Measurements from ENCODE around the gene POLE3.
"Not testable (repeated sequence)": the region's sequence is repeated elsewhere in the genome, so short reads cannot be mapped to it uniquely, and the experiment has no call there.

The POLE3 gene

DNA sequence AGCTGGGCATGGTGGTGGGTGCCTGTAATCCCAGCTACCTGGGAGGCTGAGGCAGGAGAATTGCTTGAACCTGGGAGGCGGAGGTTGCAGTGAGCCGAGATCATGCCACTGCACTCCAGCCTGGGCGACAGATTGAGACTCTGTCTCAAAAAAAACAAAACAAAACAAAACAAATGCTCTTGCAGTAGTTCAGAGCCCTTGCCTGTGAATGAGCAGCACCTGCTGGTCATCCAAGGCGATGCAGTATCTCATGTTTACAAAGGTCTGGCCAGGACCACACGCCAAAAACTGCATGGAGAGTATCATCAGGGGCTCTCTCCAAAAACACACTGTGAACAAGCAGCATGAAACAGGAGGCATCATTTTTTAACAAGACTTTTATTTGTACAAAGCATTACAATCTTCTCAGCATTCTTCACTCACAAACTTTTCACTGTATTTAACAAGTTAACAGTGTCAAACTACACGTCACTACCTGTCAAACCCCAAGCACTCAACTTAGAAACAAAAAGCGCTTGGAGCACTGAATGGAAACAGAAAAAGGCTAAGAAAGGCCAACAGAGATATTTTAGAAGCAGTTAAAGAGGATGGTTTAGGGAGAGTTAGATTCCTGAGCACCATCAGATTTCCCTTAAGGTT is 3.5 kb downstream of the POLE3 start:
- DNase-seq (ENCODE audit: low spot score); H3K27ac ChIP-seq (ENCODE audit: poor library complexity, severe bottlenecking); H3K27me3 ChIP-seq (ENCODE audit: insufficient read depth, poor library complexity, severe bottlenecking); H3K4me3 ChIP-seq (ENCODE audit: severe bottlenecking); H3K4me1 ChIP-seq (ENCODE audit: insufficient read depth, poor library complexity, severe bottlenecking); H3K9me3 ChIP-seq (ENCODE audit: severe bottlenecking): not testable (repeated sequence)
- peak; percentile 29; the same call in 1 of the 3 replicates for ATAC-seq (ENCODE audit: low read depth)
- TF ChIP-seq CTCF (IDR thresholded peaks at IDR 0.05; ENCODE audit: poor library complexity, severe bottlenecking) = peak; percentile 82
- H3K36me3 ChIP-seq (ENCODE audit: low read depth) = peaks cover 23% of the 10 kb centered on the region

- peaks cover 23% of the 10 kb centered on the region for H3K36me3 ChIP-seq (ENCODE audit: low read depth)
- not testable (repeated sequence) for H3K9me3 ChIP-seq (ENCODE audit: severe bottlenecking); H3K4me3 ChIP-seq (ENCODE audit: severe bottlenecking); H3K4me1 ChIP-seq (ENCODE audit: insufficient read depth, poor library complexity, severe bottlenecking); H3K27ac ChIP-seq (ENCODE audit: poor library complexity, severe bottlenecking); ATAC-seq (ENCODE audit: low read depth); H3K27me3 ChIP-seq (ENCODE audit: insufficient read depth, poor library complexity, severe bottlenecking); DNase-seq (ENCODE audit: low spot score)
Observed at GRCh38 chr9:113406353-113406752, 4.1 kb downstream of the POLE3 start.

- DNase-seq (ENCODE audit: low spot score) (no peak), ATAC-seq (ENCODE audit: low read depth) (no peak)
- Histone ChIP-seq H3K27ac (ENCODE audit: poor library complexity, severe bottlenecking) (no peak overlapping the region), H3K4me1 (ENCODE audit: insufficient read depth, poor library complexity, severe bottlenecking) (no peaks in the 10 kb centered on the region), H3K9me3 (ENCODE audit: severe bottlenecking) (no peaks in the 10 kb centered on the region), H3K4me3 (ENCODE audit: severe bottlenecking) (no peak overlapping the region), H3K27me3 (ENCODE audit: insufficient read depth, poor library complexity, severe bottlenecking) (no peaks in the 10 kb centered on the region), H3K36me3 (ENCODE audit: low read depth) (peaks cover 19% of the 10 kb centered on the region)
- no peak for TF ChIP-seq CTCF (IDR thresholded peaks at IDR 0.05; ENCODE audit: poor library complexity, severe bottlenecking)
Observed at GRCh38 chr9:113403646-113404045, 6.8 kb downstream of the POLE3 start.

DNA sequence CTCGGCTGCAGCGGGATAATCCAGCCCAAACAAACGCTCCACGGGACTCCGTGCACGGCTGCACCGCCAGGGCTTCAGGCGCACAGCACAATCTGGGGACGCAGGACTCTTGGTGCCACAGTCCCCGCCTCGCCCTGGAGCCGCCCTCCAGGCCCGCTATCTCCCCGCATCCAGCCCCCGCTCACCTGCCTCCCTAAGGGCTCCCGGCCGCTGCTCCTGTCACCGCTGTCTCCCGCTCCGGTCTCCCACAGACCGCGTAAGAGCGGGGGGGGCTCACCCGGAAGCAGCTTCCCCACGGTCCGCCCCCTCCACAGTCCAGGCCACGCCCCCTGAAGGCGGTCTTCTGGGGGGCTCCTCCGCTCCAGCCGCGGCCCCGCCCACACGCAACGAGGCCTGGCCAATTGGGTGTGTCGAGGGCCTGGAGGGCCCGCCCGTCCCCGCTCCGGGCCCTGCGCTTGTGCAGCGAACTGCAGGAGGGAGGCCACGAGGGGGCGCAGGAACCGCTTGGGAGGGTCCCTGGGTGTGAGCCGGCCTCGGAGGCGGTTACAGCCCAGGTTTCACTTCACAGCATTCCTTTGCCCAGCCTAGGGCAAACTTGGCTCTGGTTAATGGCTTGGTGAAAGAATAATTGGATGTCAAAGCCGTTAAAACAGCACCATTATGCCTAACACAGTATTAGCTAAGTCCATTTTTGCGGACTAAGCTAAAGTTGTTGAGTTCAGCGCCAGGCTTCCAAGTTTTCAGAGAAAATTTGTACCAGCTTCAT is 9.3 kb downstream of the POLE3 start, which contains the start of gene ALAD:
TSS of gene ALAD (minus strand) at position 258 of the 766 bp plus-strand sequence. CDS start 7,725 bp downstream, outside the sequence.
- Histone ChIP-seq H3K27me3 (ENCODE audit: insufficient read depth, poor library complexity, severe bottlenecking) (no peaks in the 10 kb centered on the region), H3K9me3 (ENCODE audit: severe bottlenecking) (no peaks in the 10 kb centered on the region), H3K27ac (ENCODE audit: poor library complexity, severe bottlenecking) (no peak within 1 kb of the TSS), H3K4me3 (ENCODE audit: severe bottlenecking) (peak within 1 kb of the TSS; percentile 65), H3K4me1 (ENCODE audit: insufficient read depth, poor library complexity, severe bottlenecking) (no peaks in the 10 kb centered on the region), H3K36me3 (ENCODE audit: low read depth) (no peaks in the 10 kb centered on the region)
- DNase-seq (ENCODE audit: low spot score) = peak; percentile 97
- peak; percentile 98 for TF ChIP-seq CTCF (IDR thresholded peaks at IDR 0.05; ENCODE audit: poor library complexity, severe bottlenecking)
- ATAC-seq (ENCODE audit: low read depth) = peak; percentile 98

DNA sequence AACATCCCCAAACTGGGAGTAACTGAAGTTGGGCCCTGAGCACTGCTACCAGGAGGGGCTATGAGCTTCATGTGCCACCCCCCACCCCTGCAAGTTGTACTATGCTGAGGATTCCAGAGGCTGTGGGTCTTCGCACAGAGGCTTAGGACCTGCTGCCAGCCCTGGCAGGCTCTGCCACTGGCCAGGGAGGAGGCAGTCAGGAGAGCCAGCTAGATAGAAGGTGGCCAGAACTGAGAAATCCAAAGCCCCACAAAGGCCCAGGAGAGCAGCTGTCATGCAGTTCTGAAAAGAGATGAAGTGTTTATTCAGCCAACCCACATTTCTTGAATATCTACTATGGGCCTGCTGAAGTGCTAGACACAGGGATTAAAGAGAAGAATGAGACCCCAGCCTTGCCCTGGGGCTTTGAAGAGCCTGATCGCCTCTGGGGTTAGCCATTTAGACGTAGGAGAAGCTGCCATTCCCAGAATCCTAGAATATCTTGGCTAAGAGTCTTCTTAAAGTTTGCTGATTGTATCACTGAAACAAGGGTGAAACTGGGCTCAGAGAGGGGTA is 10.8 kb downstream of the POLE3 start:
- Histone ChIP-seq H3K4me3 (ENCODE audit: severe bottlenecking) (no peak overlapping the region), H3K36me3 (ENCODE audit: low read depth) (no peaks in the 10 kb centered on the region), H3K27me3 (ENCODE audit: insufficient read depth, poor library complexity, severe bottlenecking) (no peaks in the 10 kb centered on the region), H3K9me3 (ENCODE audit: severe bottlenecking) (no peaks in the 10 kb centered on the region), H3K27ac (ENCODE audit: poor library complexity, severe bottlenecking) (no peak overlapping the region), H3K4me1 (ENCODE audit: insufficient read depth, poor library complexity, severe bottlenecking) (no peaks in the 10 kb centered on the region)
- DNase-seq (ENCODE audit: low spot score) = no peak
- TF ChIP-seq CTCF (IDR thresholded peaks at IDR 0.05; ENCODE audit: poor library complexity, severe bottlenecking) = no peak
- ATAC-seq (ENCODE audit: low read depth) = no peak

Measured in RWPE2 (cell line).